Activated CD8-positive, alpha-beta T cell treated with anti-CD3 and anti-CD28 coated beads, Interleukin-2, amount 10 ng/mL, durations not matched to agents 7 days and 5 days (primary cell): ENCODE results near the gene MCTP2. TPM values are rescaled to one million over a fixed set of nuclear protein-coding genes. Genes with fewer than 3 reads are reported as not detected.

Experiments
- ATAC-seq: fragments of 150-1000 bp; cut with Tn5 transposase; one replicate; pipeline ENCODE4 v1.10.0; 2021; ENCODE audit warnings: moderate library complexity
- CTCF ChIA-PET: fragments of 350-600 bp; sonication (Branson Sonifier 250); formaldehyde crosslinking; loops from one replicate; lab custom pipeline; 2021; ENCODE audit warnings: antibody characterized with exemption; lab: Charles Lee
- POLR2A ChIA-PET: fragments of 350-600 bp; sonication (Branson Sonifier 250); formaldehyde crosslinking; loops from one replicate; lab custom pipeline; 2021; ENCODE audit warnings: antibody characterized with exemption; lab: Charles Lee
- DNase-seq: peaks from one replicate; pipeline ENCODE4 v3.0.0-alpha.2; 2020
- H3K27ac Mint-ChIP-seq: one replicate; pipeline ENCODE4 v1.8.0; 2021; ENCODE audit warnings: mild to moderate bottlenecking, mixed read lengths
- H3K27me3 Mint-ChIP-seq: one replicate; pipeline ENCODE4 v1.8.0; 2021; ENCODE audit warnings: low read depth, mixed read lengths
- H3K36me3 Mint-ChIP-seq: one replicate; pipeline ENCODE4 v1.8.0; 2021; ENCODE audit warnings: low read depth, mixed read lengths
- H3K4me1 Mint-ChIP-seq: one replicate; pipeline ENCODE4 v1.8.0; 2021; ENCODE audit warnings: low read depth, mixed read lengths
- H3K4me3 Mint-ChIP-seq: one replicate; pipeline ENCODE4 v1.8.0; 2021; ENCODE audit warnings: mild to moderate bottlenecking, mixed read lengths
- H3K9me3 Mint-ChIP-seq: one replicate; pipeline ENCODE4 v1.8.0; 2022; ENCODE audit warnings: mixed read lengths; ENCODE audit not compliant: insufficient read depth
- total RNA-seq, 2 experiments: library from RNA; stranded (reverse); gene quantifications; one replicate each; pipeline ENCODE4 v1.2.3, GENCODE V29; 2021

The MCTP2 gene
- total RNA-seq: 10 to 100 TPM; 26.2 to 26.9 TPM

GRCh38 chr15:94230883-94231722 lies at the start of gene MCTP2:
MCTP2 (plus strand) TSS chr15:94231561; CDS start chr15:94298266, 66,705 bp downstream.
- ATAC-seq: peak; percentile 90

GRCh38 chr15:94182883-94183282 lies 48.5 kb upstream of the MCTP2 start:
- peaks cover under 1% of the 10 kb centered on the region for H3K36me3 Mint-ChIP-seq
- H3K27ac Mint-ChIP-seq: no peak overlapping the region
- peaks cover 4% of the 10 kb centered on the region for H3K4me1 Mint-ChIP-seq
- CTCF ChIA-PET: no interaction called here
- H3K9me3 Mint-ChIP-seq: peaks cover 3% of the 10 kb centered on the region
- ATAC-seq (no peak), DNase-seq (no peak)
- POLR2A ChIA-PET: no interaction called here
- H3K4me3 Mint-ChIP-seq: no peak overlapping the region
- peaks cover 4% of the 10 kb centered on the region for H3K27me3 Mint-ChIP-seq

More at GRCh38 chr15:94230883-94231722, at the start of gene MCTP2:
- Mint-ChIP-seq H3K36me3 (peaks cover 21% of the 10 kb centered on the region), H3K27me3 (peaks cover 3% of the 10 kb centered on the region), H3K27ac (peak within 1 kb of the TSS; percentile 96), H3K9me3 (no peaks in the 10 kb centered on the region), H3K4me3 (peak within 1 kb of the TSS; percentile 92), H3K4me1 (peaks cover 66% of the 10 kb centered on the region)
- ChIA-PET CTCF (interaction anchor here (0.9 to 8.1 kb wide), 18 partner anchors 8 to 111 kb away, joined by 3 to 108 read pairs (median 6); no protein-coding TSS in a partner anchor), POLR2A (interaction anchor here (0.8 to 4.4 kb wide), 13 partner anchors 9 to 93 kb away, joined by 3 to 37 read pairs (median 4); no protein-coding TSS in a partner anchor)
- peak; percentile 92 for DNase-seq

GRCh38 chr15:94185547-94186236 lies 45.7 kb upstream of the MCTP2 start:
- ChIA-PET POLR2A (no interaction called here), CTCF (interaction anchor here (1.0 to 2.2 kb wide), 2 partner anchors 22 to 36 kb away, joined by 3 to 9 read pairs; no protein-coding TSS in a partner anchor)
- Mint-ChIP-seq H3K36me3 (peaks cover 2% of the 10 kb centered on the region), H3K9me3 (peaks cover 1% of the 10 kb centered on the region), H3K4me3 (no peak overlapping the region), H3K27me3 (peaks cover 22% of the 10 kb centered on the region), H3K4me1 (peaks cover 6% of the 10 kb centered on the region), H3K27ac (no peak overlapping the region)
- DNase-seq (no peak), ATAC-seq (no peak)

- Mint-ChIP-seq H3K36me3 (peaks cover 2% of the 10 kb centered on the region), H3K9me3 (no peaks in the 10 kb centered on the region)
- CTCF ChIA-PET: interaction anchor here (1.0 to 2.2 kb wide), 3 partner anchors 21 to 35 kb away, joined by 3 to 9 read pairs (median 3); no protein-coding TSS in a partner anchor
These were observed 44.5 kb upstream of the MCTP2 start for GRCh38 chr15:94186770-94187331.

GRCh38 chr15:94193906-94194305 lies 37.5 kb upstream of the MCTP2 start:
- Mint-ChIP-seq H3K27ac (no peak overlapping the region), H3K4me3 (no peak overlapping the region), H3K4me1 (peaks cover 3% of the 10 kb centered on the region), H3K36me3 (no peaks in the 10 kb centered on the region), H3K9me3 (no peaks in the 10 kb centered on the region), H3K27me3 (peaks cover 27% of the 10 kb centered on the region)
- DNase-seq (no peak), ATAC-seq (no peak)
- POLR2A ChIA-PET: no interaction called here
- CTCF ChIA-PET: no interaction called here

More at GRCh38 chr15:94186770-94187331, 44.5 kb upstream of the MCTP2 start:
- POLR2A ChIA-PET: no interaction called here
- ATAC-seq (no peak), DNase-seq (no peak)
- Mint-ChIP-seq H3K4me1 (peaks cover 7% of the 10 kb centered on the region), H3K27me3 (peaks cover 26% of the 10 kb centered on the region), H3K4me3 (no peak overlapping the region), H3K27ac (no peak overlapping the region)

- Mint-ChIP-seq H3K4me1 (no peaks in the 10 kb centered on the region), H3K27me3 (peaks cover 10% of the 10 kb centered on the region), H3K36me3 (no peaks in the 10 kb centered on the region), H3K27ac (no peak overlapping the region), H3K4me3 (no peak overlapping the region), H3K9me3 (no peaks in the 10 kb centered on the region)
- ChIA-PET POLR2A (no interaction called here), CTCF (interaction anchor here (1.9 kb wide), 1 partner anchor 127 kb away, joined by 6 read pairs; no protein-coding TSS in a partner anchor)
- DNase-seq: no peak
- no peak for ATAC-seq
These were observed 34.8 kb upstream of the MCTP2 start for GRCh38 chr15:94196531-94196930.

GRCh38 chr15:94198633-94199032 lies 32.7 kb upstream of the MCTP2 start:
- Mint-ChIP-seq H3K27me3 (peaks cover 18% of the 10 kb centered on the region), H3K36me3 (no peaks in the 10 kb centered on the region), H3K4me3 (no peak overlapping the region), H3K27ac (no peak overlapping the region), H3K4me1 (peaks cover 2% of the 10 kb centered on the region), H3K9me3 (no peaks in the 10 kb centered on the region)
- ATAC-seq (no peak), DNase-seq (no peak)
- POLR2A ChIA-PET: no interaction called here
- CTCF ChIA-PET: no interaction called here

- no peak overlapping the region for H3K4me3 Mint-ChIP-seq
- no peak overlapping the region for H3K27ac Mint-ChIP-seq
- peaks cover 1% of the 10 kb centered on the region for H3K9me3 Mint-ChIP-seq
- ChIA-PET CTCF (no interaction called here), POLR2A (no interaction called here)
- H3K36me3 Mint-ChIP-seq: no peaks in the 10 kb centered on the region
- DNase-seq (no peak), ATAC-seq (no peak)
- peaks cover 3% of the 10 kb centered on the region for H3K4me1 Mint-ChIP-seq
- H3K27me3 Mint-ChIP-seq: peaks cover 18% of the 10 kb centered on the region
These were observed 31.6 kb upstream of the MCTP2 start for GRCh38 chr15:94199725-94200124.

- Mint-ChIP-seq H3K36me3 (peaks cover 5% of the 10 kb centered on the region), H3K27me3 (peaks cover 13% of the 10 kb centered on the region), H3K27ac (no peak overlapping the region), H3K4me1 (peaks cover 30% of the 10 kb centered on the region), H3K4me3 (no peak overlapping the region), H3K9me3 (peaks cover 17% of the 10 kb centered on the region)
- ATAC-seq (no peak), DNase-seq (no peak)
- CTCF ChIA-PET: no interaction called here
- POLR2A ChIA-PET: no interaction called here
These were observed 28.1 kb upstream of the MCTP2 start for GRCh38 chr15:94203306-94203705.

- POLR2A ChIA-PET: no interaction called here
- Mint-ChIP-seq H3K36me3 (peaks cover 8% of the 10 kb centered on the region), H3K27me3 (peaks cover 11% of the 10 kb centered on the region), H3K4me1 (peaks cover 31% of the 10 kb centered on the region), H3K9me3 (peaks cover 17% of the 10 kb centered on the region), H3K4me3 (no peak overlapping the region), H3K27ac (no peak overlapping the region)
- ATAC-seq (no peak), DNase-seq (no peak)
- CTCF ChIA-PET: no interaction called here
These were observed 26.0 kb upstream of the MCTP2 start for GRCh38 chr15:94205366-94205765.

GRCh38 chr15:94206463-94207167 lies 24.7 kb upstream of the MCTP2 start:
- Mint-ChIP-seq H3K4me3 (peak overlapping the region; percentile 52), H3K9me3 (peaks cover 17% of the 10 kb centered on the region), H3K4me1 (peaks cover 31% of the 10 kb centered on the region), H3K36me3 (peaks cover 10% of the 10 kb centered on the region), H3K27me3 (peaks cover 15% of the 10 kb centered on the region), H3K27ac (peak overlapping the region; percentile 84)
- POLR2A ChIA-PET: no interaction called here
- ATAC-seq (peak; percentile 92), DNase-seq (peak; percentile 80)
- CTCF ChIA-PET: interaction anchor here (1.1 kb wide), 1 partner anchor 43 kb away, joined by 4 read pairs; no protein-coding TSS in a partner anchor
